ENCODE data around the gene HMBS.
A peak's percentile ranks its signal among the peaks of the same experiment; 100 is the strongest.
"Not testable (repeated sequence)": the region's sequence is repeated elsewhere in the genome, so short reads cannot be mapped to it uniquely, and the experiment has no call there.

HMBS gene

DNA sequence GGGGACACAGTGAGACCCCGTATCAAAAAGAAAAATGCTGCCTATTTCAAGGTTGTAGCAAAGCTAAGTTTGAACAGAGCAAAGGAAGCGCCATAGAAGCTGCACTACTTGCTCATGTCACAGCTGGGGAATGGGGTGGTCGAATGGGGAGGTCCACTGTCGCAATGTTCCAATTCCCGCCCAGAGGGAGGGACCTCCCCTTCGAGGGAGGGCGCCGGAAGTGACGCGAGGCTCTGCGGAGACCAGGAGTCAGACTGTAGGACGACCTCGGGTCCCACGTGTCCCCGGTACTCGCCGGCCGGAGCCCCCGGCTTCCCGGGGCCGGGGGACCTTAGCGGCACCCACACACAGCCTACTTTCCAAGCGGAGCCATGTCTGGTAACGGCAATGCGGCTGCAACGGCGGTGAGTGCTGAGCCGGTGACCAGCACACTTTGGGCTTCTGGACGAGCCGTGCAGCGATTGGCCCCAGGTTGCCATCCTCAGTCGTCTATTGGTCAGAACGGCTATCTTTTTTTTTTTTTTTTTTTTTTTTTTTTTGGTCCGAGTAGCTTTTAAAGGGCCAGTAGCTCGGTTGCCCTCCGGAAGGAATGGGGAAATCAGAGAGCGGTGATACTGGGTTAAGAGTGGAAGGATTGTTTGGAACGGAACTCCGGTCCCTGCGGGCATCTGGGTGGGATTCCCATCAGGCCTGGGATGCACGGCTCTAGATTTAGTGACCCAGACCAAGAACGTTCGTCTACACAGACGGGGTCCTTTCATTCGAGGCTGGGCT is at the start of gene HMBS:
TSS of gene HMBS (plus strand) at position 219 of the 774 bp plus-strand sequence. CDS start at position 372, 153 bp downstream.
- DNase-seq, result peak; percentile 78

DNA sequence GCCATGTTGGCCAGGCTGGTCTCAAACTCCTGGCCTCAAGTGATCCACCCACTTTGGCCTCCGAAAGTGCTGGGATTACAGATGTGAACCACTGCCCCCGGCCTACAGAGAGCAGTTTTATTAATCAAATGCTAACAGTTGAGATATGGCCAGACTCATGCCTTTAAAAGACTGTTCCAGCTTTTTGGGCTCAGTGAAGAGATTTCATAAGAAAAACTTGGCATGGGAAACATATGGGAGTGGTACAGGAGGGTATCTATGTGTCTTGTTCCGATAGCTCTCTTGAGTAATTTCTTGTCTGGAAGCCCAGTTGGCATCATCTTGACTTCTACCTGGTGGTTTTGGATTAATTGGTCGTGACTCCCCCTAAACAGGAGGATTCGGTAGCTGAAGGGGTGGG is 45.8 kb upstream of the HMBS start:
- no peak for DNase-seq

DNA sequence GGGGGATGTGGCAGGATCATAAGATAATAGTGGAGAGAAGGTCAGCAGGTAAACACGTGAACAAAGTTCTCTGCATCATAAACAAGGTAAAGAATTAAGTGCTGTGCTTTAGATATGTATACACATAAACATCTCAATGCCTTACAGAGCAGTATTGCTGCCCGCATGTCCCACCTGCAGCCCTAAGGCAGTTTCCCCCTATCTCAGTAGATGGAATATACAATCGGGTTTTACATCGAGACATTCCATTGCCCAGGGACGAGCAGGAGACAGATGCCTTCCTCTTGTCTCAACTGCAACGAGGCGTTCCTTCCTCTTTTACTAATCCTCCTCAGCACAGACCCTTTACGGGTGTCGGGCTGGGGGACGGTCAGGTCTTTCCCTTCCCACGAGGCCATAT is 45.2 kb upstream of the HMBS start:
- DNase-seq, result not testable (repeated sequence)

DNA sequence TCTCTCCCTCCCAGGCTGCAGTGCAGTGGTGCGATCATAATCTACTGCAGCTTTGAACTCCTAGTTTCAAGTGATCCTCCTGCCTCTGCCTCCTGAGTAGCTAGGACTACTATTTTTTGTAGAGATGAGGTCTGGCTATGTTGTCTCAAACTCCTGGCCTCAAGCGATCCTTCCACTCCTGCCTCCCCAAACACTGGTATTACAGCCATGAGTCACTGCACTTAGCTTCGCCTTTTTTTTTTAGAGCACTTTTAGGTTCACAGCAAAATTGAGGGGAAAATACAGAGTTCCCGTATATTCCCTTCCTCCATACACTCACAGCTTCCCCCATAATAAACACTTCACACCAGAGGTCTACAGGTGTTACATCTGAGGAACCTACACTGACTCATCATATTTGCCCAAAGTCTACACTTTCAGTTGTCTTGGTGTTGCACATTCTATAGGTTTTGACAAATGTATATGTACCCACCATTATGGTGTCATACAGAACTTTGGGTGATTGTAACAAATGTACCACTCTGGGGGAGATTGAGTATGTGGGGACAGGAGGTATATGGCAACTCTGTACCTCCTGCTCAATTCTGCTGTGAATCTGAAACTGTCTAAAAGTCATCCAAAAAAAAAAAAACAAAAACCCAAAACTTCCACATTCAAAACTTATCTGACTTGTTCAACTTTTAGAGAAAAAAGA is 42.7 kb upstream of the HMBS start:
- no peak for DNase-seq

DNA sequence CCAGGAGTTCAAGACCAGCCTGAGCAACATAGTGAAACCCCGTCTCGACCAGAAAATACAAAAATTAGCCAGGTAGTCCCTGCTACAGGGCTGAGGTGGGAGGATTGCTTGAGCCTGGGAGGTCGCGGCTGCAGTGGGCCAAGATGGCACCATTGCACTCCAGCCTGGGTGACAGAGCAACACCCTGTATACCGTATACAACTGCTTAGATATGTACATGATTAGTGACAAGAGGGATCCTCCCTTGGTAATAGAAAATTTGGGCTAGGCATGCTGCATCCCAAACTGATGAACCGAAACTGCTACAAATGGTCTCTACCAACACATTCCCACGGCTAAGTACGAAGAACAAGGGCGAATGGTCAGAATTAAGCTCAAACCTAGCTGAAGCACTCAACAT is 41.8 kb upstream of the HMBS start:
- DNase-seq, result no peak

DNA sequence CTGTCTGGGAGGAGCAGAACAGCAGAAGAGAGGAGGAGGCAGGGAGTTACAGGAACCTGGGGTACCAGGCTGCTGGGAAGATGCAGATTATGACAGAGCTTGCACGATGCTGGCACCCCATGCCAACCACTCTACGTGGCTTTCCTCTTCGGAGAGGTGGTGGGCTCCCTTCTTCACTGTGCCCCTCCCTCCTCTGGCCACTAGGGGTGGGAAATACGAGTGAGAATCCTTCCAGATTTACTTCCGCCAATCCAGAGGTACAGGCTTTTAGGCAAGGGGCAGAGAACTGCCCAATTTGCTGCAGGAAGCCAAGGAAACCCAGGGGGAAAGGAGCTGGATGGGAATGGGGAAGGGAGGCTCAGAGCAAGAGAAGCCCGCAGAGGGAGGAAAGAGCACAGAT is 40.0 kb upstream of the HMBS start:
- DNase-seq, result no peak

DNA sequence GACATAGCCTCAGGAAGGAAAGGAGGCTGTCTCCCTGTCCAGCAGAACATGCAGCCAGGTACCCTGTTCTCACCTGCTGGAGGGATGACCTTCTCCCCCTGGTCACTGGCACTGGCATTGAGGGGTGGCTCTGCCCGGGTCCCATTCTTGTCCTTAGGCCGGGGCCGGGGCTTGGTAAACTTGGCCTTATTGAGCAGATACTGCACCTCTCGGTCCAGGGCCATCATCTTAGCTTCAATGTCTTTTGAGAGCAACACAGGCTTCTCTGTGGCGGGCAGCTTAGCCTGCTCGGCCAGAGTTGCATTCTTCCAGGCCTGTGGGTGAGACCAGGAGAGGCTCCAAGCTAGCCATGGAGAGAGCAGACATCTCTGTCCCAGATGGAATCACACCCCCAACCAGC is 38.2 kb upstream of the HMBS start:
- DNase-seq, result no peak

DNA sequence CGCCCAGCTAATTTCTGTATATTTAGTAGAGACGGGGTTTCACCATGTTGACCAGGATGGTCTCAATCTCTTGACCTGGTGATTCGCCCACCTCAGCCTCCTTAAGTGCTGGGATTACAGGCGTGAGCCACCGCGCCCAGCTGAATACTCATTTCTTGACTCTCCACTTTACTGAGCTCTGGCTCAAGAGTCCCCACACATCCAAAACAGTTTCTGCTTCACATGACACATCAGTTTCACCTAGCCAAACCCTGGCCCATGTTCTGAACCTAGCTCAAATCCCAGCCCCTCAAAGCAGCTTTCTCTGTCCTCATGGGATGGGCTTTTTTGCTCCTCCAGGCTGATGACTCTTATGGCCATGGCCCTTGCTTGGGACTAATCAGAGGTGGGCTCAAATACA is 37.5 kb upstream of the HMBS start:
- no peak for DNase-seq

DNA sequence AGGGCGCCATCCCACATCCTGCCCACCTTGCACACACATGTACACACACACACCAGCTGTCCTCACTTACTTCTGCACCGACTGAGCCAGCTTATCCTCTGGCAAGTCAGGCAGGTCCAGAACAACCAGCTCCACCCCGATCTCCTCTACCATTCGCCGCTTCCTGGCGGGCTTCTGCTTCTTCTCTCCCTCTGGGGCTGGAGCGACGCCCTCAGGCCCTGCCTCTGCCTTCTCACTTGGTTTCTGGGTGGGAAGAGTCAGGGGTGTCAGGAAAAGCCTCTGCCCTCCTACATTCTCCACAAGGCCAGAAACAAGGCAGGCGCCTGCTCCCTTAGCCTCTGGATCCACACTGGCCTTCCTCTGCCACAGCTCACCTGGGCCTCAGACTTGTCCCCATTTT is 36.0 kb upstream of the HMBS start:
- no peak for DNase-seq

DNA sequence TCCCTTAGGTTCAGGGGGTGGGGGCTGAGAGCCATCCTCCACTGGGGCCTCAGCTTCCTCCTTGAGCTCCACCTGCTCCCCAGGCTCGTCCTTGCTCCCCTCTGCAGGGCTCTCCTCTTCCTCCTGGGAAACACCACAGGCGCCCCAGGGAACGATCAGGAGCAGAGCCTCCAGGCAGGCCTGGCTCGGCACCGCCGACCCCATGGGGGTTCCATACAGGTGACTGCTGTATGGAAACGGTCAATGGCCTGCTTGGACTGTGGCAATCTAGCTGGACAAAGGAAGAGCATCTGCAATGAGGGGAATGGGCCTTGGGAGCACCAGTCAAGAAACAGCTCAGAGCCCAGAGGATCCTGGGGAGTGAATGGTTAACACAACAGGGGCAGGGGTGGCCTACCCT is 35.6 kb upstream of the HMBS start:
- no peak for DNase-seq

DNA sequence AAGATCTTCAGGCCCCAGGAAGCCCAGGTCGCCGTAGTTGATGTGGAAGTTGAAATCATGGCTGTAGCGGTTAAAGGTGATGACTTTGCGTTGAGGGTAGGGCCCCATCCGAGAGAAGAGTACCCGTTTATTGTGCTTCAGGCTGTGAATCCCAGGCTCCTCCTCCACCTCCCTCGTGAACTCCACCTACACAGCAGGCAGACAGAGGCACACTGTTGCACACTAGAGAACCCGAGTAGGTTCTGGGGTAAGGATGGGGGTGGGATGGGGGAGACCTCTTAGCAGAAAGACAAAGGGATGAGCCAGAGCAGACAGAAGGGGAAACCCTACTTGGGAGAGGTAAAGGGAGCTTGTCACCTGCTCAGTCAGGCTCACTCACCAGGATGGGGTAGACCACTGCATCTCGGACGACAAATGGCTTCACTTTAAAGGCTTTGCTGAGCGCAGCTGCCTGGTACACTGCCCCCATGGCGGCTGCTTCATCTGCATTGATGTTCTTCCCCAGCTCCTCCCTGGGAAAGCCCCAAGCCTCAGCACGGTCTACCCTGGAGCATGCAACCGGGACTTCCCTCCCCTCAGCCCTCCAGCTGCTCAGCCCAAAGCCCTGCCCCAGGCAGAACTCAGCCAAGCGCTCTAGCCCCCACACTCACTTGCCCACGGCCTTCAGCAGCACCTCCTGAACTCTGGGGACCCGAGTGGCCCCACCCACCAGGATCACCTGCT is 33.1 kb upstream of the HMBS start:
- DNase-seq, result no peak

DNA sequence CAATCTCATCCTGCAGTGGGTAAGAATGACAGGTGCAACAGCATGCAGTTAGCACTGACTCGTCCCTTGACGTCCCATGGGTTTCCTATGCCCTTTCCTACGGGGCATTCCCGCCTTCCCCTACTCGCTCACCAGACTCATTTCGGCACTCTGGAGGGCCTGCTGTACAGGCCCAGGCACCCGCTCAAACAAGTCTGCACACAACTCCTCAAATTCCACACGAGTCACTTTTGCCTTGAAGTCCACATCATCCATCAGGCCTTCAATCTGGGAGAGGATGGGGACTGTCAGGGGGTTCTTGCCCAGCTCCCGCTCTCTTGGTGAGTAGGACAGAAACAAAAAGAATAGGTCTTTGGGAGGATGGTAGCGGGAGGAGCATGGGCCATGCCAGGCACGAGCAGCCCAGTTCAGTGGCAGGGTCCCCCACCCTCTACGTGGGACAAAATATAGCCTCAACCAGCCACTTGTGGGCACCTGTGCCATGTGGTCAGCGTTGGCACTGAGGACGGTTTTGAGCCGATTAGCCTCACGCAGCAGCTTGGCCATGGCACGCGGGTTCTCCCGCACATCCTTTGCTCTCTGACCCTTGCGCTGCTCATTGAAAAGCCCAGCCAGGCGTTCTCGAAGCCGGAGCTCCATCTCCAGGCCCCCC is 32.4 kb upstream of the HMBS start:
- no peak for DNase-seq

DNA sequence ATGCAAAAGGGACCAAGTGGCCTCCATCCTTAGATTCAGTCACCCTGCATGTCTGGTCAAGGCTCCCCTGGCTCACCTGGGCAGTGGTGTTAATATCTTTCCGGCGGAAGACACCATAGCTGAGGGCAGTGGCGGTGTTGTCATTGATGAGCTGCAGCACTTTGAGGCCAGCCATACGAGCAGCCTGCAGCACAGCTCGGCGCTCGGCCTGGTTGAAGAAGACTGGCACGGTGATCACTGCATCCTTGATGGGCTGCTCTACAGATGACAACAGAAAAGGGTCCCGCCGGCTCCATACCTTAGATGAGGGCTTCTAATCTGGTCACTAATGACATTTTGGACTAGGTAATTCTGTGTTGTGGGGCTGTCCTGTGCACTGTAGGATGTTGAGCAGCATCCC is 30.3 kb upstream of the HMBS start:
- no peak for DNase-seq

DNA sequence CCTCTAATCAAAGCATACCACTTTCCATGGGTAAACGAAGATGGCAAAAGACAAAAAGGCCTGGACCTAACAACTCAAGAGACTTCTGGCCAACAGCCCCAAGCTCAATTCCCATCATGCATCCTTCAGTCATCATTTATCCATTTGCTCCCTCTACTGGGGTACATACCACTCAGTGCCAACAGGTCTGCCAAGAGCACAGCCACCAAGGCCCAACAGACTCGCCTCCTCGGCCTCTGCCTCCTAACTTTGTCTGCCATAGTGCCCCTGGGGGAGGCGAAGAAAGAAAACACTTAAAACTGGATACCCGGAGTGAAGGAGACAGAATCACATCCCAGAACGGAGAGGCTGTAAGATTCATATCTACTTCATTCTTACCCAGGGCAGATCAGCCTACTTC is 28.8 kb upstream of the HMBS start:
- DNase-seq, result no peak

DNA sequence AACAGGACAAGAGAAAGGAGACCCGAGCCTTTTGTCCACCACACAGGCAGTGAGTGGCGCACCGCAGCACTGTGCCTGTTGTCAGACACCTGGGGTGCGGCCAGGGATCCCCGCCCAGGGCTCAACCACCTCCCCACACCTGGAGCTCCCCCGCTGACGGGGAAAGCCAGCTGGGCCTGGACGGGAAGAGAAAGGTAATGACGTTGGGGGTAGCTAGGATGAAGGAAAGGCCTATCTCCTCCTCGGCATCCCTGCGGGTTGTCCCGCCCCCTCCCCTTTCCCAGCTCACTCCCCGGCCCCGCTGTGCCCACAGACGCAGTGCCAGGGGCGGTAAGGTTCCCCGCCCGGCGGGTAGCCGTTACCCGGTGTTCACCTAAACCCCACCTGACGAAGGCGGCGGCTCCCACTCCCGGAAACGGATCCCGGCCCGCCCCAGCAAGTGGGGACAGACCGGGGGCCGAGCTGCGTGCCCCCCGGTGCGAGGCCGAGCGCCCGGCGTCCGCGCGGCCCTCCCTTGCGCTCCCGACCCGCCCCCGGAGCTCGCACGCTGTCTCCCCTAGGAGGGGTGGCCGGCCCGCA is 28.2 kb upstream of the HMBS start:
- DNase-seq, result no peak

DNA sequence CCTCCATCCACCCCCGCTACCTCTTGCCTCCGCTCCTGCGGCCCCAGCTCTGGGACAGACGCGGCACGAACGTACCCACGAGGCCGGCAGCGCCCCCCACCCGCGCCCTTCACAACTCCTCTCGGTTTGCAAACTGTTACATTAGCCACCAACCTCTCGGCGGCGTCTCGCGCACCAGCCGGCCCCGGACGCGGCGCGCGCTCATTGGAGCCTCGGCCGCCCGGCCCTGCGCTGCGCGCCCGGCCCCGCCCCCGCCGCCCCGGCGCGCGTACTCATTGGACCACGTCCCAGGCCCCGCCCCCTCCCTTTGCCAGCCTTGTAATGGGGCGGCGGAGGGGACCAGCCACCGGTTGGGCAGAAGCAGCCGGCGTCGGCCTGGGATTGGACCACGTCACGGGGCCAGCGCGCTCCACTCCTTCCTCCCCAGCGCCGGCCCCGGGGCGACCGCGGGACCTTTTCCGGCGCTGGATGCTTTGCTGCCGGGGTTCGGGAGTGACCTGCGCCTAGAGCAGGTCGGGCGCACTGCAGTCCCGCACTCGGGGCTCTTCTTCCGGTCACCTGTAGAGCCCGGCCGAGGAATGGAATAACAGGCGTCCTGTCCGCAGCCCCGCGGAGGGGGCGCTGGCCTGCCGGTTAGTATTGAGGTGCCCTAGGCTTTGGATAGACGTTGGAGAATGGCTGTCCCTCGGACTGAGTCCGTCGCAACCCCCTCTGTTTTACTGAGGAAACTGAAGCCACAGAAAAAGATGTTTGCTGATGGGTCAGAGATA is 27.5 kb upstream of the HMBS start, which contains the start of gene HYOU1:
TSS of gene HYOU1 (minus strand) at position 206 of the 770 bp plus-strand sequence. CDS start 1,045 bp downstream, outside the sequence.
- peak; percentile 59 for DNase-seq

DNA sequence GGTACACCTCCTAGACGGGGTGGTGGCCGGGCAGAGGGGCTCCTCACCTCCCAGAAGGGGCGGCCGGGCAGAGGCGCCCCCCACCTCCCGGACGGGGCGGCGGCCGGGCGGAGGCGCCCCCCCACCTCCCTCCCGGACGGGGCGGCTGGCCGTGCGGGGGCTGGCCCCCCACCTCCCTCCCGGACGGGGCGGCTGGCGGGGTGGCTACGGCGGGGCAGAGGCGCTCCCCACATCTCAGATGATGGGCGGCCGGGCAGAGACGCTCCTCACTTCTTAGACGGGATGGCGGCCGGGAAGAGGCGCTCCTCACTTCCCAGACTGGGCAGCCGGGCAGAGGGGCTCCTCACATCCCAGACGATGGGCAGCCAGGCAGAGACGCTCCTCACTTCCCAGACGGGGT is 25.6 kb upstream of the HMBS start:
- not testable (repeated sequence) for DNase-seq

DNA sequence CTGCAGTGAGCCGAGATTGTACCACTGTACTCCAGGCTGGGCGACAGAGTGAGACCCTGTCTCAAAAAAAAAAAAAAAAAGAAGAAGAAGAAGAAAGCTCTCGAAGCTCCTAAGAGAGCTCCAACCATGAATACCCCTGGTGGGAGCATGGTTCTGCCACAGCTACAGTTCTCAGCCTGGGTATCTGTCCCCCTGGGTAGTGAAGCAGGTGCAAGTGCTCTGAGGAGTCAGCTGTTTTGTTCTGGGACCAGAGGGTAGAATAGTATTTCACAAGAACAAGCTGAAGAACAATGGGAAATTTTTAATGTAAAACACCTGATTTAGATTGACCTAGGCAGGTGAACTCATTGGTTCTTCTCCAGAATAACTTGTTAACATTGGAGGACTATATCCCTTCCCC is 23.4 kb upstream of the HMBS start:
- no peak for DNase-seq

DNA sequence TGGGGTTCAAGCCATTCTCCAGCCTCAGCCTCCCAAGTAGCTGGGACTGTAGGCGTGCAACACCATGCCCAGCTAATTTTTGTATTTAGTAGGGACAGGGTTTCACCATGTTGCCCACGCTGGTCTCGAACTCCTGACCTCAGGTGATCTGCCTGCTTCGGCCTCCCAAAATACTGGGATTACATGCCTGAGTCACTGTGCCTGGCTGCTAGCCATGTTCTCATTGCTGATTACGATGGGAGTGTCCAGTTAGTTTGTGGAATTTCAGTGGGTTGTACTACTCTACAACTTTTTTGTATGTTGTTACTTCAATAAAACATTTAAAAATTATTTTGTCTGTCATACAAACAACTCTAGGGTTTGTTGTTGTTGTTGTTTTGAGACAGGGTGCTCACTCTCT is 21.9 kb upstream of the HMBS start:
- DNase-seq, result no peak

DNA sequence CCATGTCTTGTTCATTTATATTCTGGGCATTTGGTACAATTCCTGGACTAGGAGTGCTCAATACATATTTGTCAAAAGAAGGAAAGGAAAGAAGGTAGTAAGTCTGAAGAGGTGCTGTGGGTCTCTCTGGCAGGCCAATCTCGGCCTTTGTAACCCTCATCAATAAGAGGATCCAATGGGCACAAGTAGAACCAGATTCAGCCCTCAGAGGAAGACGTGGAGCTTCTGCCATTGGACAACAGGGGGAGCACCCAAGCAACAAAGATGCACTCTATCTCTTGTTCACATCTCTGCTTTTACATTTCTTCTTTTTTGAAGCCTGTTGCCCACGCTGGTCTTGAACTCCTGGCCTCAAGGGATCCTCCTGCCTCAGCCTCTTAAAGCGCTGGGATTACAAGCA is 19.3 kb upstream of the HMBS start:
- DNase-seq, result no peak

DNA sequence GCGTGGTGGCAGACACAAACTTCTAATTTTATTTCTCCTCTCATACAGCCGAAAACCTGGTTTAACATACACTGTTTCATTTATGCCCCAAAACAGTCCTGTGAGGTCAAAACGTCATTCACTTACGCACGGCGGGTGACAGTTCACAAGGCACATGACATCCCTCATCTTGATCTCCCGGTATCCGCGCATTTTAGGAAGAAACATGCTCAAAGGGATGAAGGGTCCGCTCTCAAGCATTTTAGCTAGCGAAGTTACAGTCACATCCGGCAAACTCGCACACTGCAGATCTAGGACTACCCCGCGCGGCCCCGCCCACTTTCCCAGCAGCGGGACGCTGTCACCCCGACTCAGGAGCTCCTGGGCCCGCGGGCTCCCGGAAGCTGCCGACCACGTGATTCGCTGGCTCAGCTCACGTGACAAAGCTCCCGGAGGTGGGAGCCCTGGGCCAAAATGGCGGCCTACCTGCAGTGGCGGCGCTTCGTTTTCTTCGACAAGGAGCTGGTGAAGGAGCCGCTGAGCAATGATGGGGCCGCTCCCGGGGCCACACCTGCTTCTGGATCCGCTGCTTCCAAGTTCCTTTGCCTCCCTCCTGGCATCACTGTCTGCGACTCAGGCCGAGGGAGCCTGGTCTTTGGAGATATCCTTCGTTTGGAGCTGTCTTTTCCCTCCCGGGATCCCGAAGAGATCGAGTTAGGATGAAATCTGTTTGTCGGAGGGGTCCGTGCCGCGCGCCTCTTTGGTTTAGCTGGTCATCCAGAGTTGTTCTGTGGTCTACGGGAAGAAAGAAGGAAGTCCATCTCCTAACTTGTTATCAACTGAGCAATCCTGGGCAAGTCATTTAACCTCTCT is 17.1 kb upstream of the HMBS start, which contains the start of gene VPS11:
TSS of gene VPS11 (plus strand) at position 448 of the 852 bp plus-strand sequence. CDS start at position 454, 6 bp downstream.
- DNase-seq, result peak; percentile 79
